PC-3 (cell line): ENCODE data around the gene TRIM27. TPM values are rescaled to one million over a fixed set of nuclear protein-coding genes. Genes with fewer than 3 reads are reported as not detected.

Experiments used
- ATAC-seq: fragments of 200-7000 bp; cut with Tn5 transposase; 2 replicates; pipeline ENCODE4 v1.9.1; 2020; ENCODE audit warnings: mild to moderate bottlenecking, moderate library complexity
- BruUV-seq: library from RNA; stranded (reverse); fragments of 400-500 nt; replicated peaks from 2 replicates; lab custom pipeline; 2021; lab: Mats Ljungman, UMichigan
- CTCF ChIA-PET: fragments of 300-600 bp; sonication (Branson Sonifier 250); formaldehyde crosslinking; loops from one replicate; lab custom pipeline; 2022; ENCODE audit warnings: antibody characterized with exemption; lab: Charles Lee
- POLR2A ChIA-PET: fragments of 300-600 bp; sonication (Branson Sonifier 250); formaldehyde crosslinking; loops from one replicate; lab custom pipeline; 2022; ENCODE audit warnings: antibody characterized with exemption; ENCODE audit not compliant: unreplicated experiment; lab: Charles Lee
- DNase-seq: peaks from one replicate; pipeline ENCODE4 v3.0.0-alpha.2; 2015
- H2AFZ ChIP-seq: fragments of 300-600 bp; sonication (generic); 2 replicates; pipeline ENCODE4 v1.6.0; 2016; ENCODE audit warnings: antibody characterized with exemption, low read length
- H3F3A ChIP-seq: fragments of 300-600 bp; sonication (generic); one replicate; pipeline ENCODE4 v1.6.0; 2017; ENCODE audit warnings: antibody characterized with exemption, low read length, control low read depth, mild to moderate bottlenecking; ENCODE audit not compliant: unreplicated experiment
- H3K27ac ChIP-seq: fragments of 300-600 bp; sonication (generic); 2 replicates; pipeline ENCODE4 v1.5.1; 2016; ENCODE audit warnings: mild to moderate bottlenecking, low read length
- H3K27me3 ChIP-seq: fragments of 300-600 bp; sonication (generic); 2 replicates; pipeline ENCODE4 v1.6.1; 2016; ENCODE audit warnings: low read length, mixed read lengths
- H3K36me3 ChIP-seq: fragments of 300-600 bp; sonication (generic); 2 replicates; pipeline ENCODE4 v1.6.1; 2016; ENCODE audit warnings: low read depth, mixed run types, low read length, mixed read lengths
- H3K4me1 ChIP-seq: fragments of 300-600 bp; sonication (generic); 2 replicates; pipeline ENCODE4 v1.5.1; 2016; ENCODE audit warnings: low read length; ENCODE audit not compliant: insufficient read depth
- H3K4me2 ChIP-seq: fragments of 300-600 bp; sonication (generic); 2 replicates; pipeline ENCODE4 v1.6.0; 2016; ENCODE audit warnings: low read length
- H3K4me3 ChIP-seq: fragments of 300-600 bp; sonication (generic); 2 replicates; pipeline ENCODE4 v1.5.1; 2016; ENCODE audit warnings: mild to moderate bottlenecking, low read length, mixed read lengths
- H3K79me2 ChIP-seq: fragments of 300-600 bp; sonication (generic); 2 replicates; pipeline ENCODE4 v1.6.1; 2017; ENCODE audit warnings: low read length, mixed read lengths
- H3K9ac ChIP-seq: fragments of 300-600 bp; sonication (generic); 2 replicates; pipeline ENCODE4 v1.6.0; 2016; ENCODE audit warnings: mild to moderate bottlenecking, low read length
- H3K9me2 ChIP-seq: fragments of 300-600 bp; sonication (generic); replicated peaks from 2 replicates; pipeline ENCODE4 v1.6.1; 2016; ENCODE audit warnings: mixed run types, low read length, mixed read lengths
- H3K9me3 ChIP-seq: fragments of 300-600 bp; sonication (generic); 2 replicates; pipeline ENCODE4 v1.6.1; 2016; ENCODE audit warnings: low read length, mixed read lengths
- H4K20me1 ChIP-seq: fragments of 300-600 bp; sonication (generic); 2 replicates; pipeline ENCODE4 v1.6.1; 2016; ENCODE audit warnings: low read length, mixed read lengths
- EZH2 ChIP-seq: fragments of 300-600 bp; sonication (generic); IDR thresholded peaks from one replicate; pipeline ENCODE4 v1.6.1; 2017; ENCODE audit warnings: antibody characterized with exemption, mild to moderate bottlenecking, low read length; ENCODE audit not compliant: unreplicated experiment
- EZH2phosphoT487 ChIP-seq: fragments of 300-600 bp; sonication (generic); IDR thresholded peaks from 2 replicates; pipeline ENCODE4 v1.6.1; 2018; ENCODE audit warnings: mild to moderate bottlenecking, antibody characterized with exemption, low read length, borderline replicate concordance
- intact Hi-C: fragments of 100-400 bp; cut with micrococcal nuclease; formaldehyde crosslinking; loops from 2 replicates; pipeline ENCODE4 v1.9.0; 2023
- total RNA-seq: library from RNA; depleted of rRNA; stranded (reverse); fragments of >200 nt; gene quantifications from 2 replicates; pipeline ENCODE4 v1.2.3, GENCODE V29; 2014
- TF ChIP-seq, protein P1 (sequence below): fragments of 300-600 bp; sonication (generic); conservative IDR thresholded peaks from 2 replicates; pipeline ENCODE4 v1.5.1; 2017; ENCODE audit warnings: antibody characterized with exemption, low read depth, mild to moderate bottlenecking, low read length

TRIM27 gene
- total RNA-seq, 1 experiment from 2014 or later: 85.8 TPM

DNA sequence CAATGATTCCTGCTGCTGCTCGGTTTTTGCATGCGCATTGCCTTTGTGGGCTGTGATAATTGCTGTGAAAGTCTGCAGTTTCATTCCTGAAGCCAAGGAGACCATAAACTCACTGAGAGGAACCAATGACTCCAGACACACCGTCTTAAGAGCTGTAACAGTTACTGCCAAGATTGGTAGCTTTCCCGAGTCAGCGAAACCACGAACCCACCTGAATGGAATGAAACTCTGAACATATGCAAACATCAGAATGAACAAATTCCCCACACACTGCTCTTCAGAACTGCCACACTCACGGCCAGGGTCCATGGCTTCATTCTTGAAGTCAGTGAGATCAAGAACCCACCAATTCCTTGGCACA, 37.7 kb downstream of the TRIM27 start:
- Histone ChIP-seq H2AFZ (no peak overlapping the region), H3K9me3 (no peaks in the 10 kb centered on the region), H3K4me2 (no peak overlapping the region), H3K27ac (no peak overlapping the region), H3K4me1 (no peaks in the 10 kb centered on the region), H3K27me3 (no peaks in the 10 kb centered on the region), H3K9ac (no peak overlapping the region), H3K79me2 (no peaks in the 10 kb centered on the region), H3F3A (no peaks in the 10 kb centered on the region), H4K20me1 (no peaks in the 10 kb centered on the region), H3K9me2 (no peaks in the 10 kb centered on the region), H3K36me3 (no peaks in the 10 kb centered on the region), H3K4me3 (no peak overlapping the region)
- intact Hi-C loops: no loop called here
- TF ChIP-seq EZH2phosphoT487: no peak
- no peak for TF ChIP-seq EZH2
- TF ChIP-seq, protein P1, sequence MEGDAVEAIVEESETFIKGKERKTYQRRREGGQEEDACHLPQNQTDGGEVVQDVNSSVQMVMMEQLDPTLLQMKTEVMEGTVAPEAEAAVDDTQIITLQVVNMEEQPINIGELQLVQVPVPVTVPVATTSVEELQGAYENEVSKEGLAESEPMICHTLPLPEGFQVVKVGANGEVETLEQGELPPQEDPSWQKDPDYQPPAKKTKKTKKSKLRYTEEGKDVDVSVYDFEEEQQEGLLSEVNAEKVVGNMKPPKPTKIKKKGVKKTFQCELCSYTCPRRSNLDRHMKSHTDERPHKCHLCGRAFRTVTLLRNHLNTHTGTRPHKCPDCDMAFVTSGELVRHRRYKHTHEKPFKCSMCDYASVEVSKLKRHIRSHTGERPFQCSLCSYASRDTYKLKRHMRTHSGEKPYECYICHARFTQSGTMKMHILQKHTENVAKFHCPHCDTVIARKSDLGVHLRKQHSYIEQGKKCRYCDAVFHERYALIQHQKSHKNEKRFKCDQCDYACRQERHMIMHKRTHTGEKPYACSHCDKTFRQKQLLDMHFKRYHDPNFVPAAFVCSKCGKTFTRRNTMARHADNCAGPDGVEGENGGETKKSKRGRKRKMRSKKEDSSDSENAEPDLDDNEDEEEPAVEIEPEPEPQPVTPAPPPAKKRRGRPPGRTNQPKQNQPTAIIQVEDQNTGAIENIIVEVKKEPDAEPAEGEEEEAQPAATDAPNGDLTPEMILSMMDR: no peak
- ATAC-seq (no peak), DNase-seq (no peak)
- ChIA-PET POLR2A (no interaction called here), CTCF (no interaction called here)
- no TSS peak for BruUV-seq

DNA sequence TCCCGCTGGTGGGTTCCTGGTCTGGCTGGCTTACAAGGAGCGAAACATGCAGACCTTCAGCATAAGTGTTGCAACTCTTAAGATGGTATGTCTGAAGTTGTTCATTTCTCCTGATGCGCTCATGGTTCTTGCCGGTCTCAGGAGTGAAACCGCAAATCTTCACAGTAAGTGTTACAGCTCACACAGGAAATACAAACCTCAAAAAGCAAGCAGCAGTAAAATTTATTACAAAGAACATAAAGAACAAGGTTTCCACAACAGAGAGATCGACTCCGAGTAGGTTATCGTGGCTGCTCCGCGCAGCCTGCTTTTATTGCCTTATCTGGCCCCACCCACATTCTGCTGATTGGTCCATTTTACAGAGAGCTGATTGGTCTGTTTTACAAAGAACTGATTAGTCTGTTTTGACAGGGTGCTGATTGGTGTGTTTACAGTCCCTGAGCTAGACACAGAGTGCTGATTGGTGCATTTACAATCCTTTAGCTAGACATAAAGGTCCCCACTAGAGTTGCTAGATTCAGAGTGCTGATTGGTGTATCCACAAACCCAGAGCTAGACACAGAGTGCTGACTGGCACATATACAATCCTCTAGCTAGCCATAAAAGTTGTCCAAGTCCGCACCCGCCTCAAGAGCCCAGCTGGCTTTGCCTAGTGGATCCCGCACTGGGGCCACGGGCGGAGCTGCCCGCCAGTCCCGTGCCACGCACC, 39.2 kb downstream of the TRIM27 start:
- intact Hi-C loops: no loop called here
- DNase-seq: no peak
- Histone ChIP-seq H3K9me2 (no peaks in the 10 kb centered on the region), H3K36me3 (no peaks in the 10 kb centered on the region), H3K9ac (no peak overlapping the region), H3K27ac (no peak overlapping the region), H3K4me1 (no peaks in the 10 kb centered on the region; the same call in 1 of the 2 replicates), H3K9me3 (no peaks in the 10 kb centered on the region), H3K27me3 (no peaks in the 10 kb centered on the region), H3K79me2 (no peaks in the 10 kb centered on the region), H4K20me1 (no peaks in the 10 kb centered on the region), H3F3A (no peaks in the 10 kb centered on the region), H2AFZ (no peak overlapping the region), H3K4me3 (no peak overlapping the region), H3K4me2 (no peak overlapping the region)
- POLR2A ChIA-PET: no interaction called here
- TF ChIP-seq EZH2phosphoT487: no peak
- no TSS peak for BruUV-seq
- no peak for ATAC-seq
- CTCF ChIA-PET: no interaction called here

DNA sequence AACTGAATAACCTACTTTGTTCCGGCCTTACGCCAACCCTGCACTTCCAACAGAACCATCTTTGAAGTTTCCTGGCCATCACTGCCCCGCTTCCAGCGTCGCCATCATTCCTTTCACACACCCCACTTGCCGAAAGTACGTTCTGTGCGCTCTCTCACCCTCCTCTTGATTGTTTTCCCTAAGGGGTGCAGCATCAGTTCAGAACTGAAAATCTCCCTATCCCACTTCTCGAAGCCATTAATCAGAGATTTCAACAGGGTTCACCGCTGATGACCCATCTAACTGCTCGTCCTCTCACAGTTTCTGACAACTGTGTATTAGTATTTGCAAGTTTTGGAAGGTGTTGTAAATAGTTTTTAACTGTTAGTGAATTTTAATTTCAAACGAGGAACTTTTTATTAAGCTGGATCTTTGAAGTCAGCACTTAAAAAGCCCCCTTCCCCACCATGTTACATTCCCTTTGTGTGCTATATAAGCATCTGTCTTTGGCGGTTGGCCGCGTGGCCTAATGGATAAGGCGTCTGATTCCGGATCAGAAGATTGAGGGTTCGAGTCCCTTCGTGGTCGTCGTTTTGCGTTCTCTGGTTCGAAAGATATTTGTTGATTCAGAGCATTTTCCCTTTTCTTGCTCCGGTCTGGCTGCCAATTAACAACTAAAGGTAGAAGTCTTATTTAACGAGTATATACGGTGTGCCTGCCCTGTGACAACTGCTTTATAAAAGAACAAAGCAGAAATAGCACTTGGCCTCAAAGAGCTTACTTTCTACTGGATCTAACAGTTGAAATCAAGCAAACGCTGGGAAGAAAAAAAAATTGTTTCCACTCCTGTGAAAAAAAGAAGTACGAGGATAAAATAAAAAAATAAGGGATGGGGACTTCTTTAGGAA, 42.6 kb downstream of the TRIM27 start:
- Histone ChIP-seq H3K36me3 (no peaks in the 10 kb centered on the region), H3K9me3 (no peaks in the 10 kb centered on the region), H3K4me1 (no peaks in the 10 kb centered on the region; the same call in 1 of the 2 replicates), H4K20me1 (no peaks in the 10 kb centered on the region), H3K9me2 (no peaks in the 10 kb centered on the region), H2AFZ (peak overlapping the region; percentile 93), H3K4me2 (peak overlapping the region; percentile 85), H3K27me3 (no peaks in the 10 kb centered on the region), H3F3A (no peaks in the 10 kb centered on the region), H3K4me3 (peak overlapping the region; percentile 81), H3K9ac (peak overlapping the region; percentile 42), H3K79me2 (no peaks in the 10 kb centered on the region), H3K27ac (no peak overlapping the region)
- CTCF ChIA-PET: no interaction called here
- no TSS peak for BruUV-seq
- TF ChIP-seq EZH2: no peak
- TF ChIP-seq, protein P1: no peak
- POLR2A ChIA-PET: no interaction called here
- DNase-seq (peak; percentile 88), ATAC-seq (peak; percentile 74)
- intact Hi-C loops: loop anchor here (1.0 to 2.0 kb wide), 2 partner anchors 16 to 42 kb away; no protein-coding TSS in a partner anchor
